ENCODE measurements around the gene NOL4L.

DNA sequence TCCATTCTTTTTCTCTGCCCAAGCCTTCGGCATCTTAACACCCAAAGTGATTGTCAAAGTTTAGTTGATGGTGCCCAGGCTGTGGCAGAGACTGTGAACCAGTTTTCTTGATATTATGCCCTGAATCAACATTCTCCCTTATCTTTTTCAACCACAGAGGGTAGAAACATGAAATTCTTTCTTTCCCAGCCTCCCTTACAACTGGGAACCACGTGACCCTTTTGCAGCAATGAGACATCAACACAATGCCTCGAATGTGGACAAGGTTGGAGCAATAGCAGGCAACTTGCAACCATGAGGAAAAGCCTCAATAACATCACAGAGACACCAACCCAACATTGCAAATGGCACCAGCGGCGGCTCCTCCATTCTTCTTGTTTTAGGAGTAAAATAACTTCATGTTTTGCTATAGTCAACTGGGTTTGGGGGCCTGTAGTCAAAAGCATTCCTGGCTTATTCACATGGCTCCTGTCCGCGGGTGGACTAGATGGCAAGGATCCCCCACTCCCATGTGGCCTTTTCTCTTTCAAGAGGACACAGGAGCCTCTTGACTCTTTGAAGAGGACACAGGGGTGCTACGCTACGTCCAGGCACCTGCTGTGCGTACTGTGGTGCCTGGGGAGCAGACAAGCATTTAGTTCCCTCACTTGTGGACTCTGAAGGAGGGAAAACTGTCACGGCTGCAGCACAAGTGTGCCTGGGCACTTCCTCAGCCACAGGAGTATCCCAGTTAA is 90.5 kb downstream of the NOL4L start:
- TF ChIP-seq, protein P1, sequence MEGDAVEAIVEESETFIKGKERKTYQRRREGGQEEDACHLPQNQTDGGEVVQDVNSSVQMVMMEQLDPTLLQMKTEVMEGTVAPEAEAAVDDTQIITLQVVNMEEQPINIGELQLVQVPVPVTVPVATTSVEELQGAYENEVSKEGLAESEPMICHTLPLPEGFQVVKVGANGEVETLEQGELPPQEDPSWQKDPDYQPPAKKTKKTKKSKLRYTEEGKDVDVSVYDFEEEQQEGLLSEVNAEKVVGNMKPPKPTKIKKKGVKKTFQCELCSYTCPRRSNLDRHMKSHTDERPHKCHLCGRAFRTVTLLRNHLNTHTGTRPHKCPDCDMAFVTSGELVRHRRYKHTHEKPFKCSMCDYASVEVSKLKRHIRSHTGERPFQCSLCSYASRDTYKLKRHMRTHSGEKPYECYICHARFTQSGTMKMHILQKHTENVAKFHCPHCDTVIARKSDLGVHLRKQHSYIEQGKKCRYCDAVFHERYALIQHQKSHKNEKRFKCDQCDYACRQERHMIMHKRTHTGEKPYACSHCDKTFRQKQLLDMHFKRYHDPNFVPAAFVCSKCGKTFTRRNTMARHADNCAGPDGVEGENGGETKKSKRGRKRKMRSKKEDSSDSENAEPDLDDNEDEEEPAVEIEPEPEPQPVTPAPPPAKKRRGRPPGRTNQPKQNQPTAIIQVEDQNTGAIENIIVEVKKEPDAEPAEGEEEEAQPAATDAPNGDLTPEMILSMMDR (optimal IDR thresholded peaks at IDR 0.05 in 1 of 3, IDR thresholded peaks at IDR 0.05 in 1 of 3, conservative IDR thresholded peaks at IDR 0.05 in 1 of 3; ENCODE audit: extremely low read depth in 1 of 3, insufficient read depth in 2 of 3, low read length in 3 of 3): no peak
- no peak for TF ChIP-seq EZH2 (IDR thresholded peaks at IDR 0.05; ENCODE audit: low read length)

Measured in keratinocyte (primary cell).